Uterus (tissue), 4 donors: ENCODE results near the gene EDRF1. TPM values are rescaled to one million over a fixed set of nuclear protein-coding genes. Genes with fewer than 3 reads are reported as not detected.
"Not testable (repeated sequence)": the region's sequence is repeated elsewhere in the genome, so short reads cannot be mapped to it uniquely, and the experiment has no call there.

Source experiments
- DNase-seq, 2 donors: peaks; one replicate each; pipeline ENCODE4 v3.0.0-alpha.2; 2019 to 2020
- H3K27ac ChIP-seq, 2 donors: fragments of 200-600 bp; sonication (generic); 1 replicate in 1 of 2; 2 replicates in 1 of 2; pipeline ENCODE4 v1.5.1; 2016 to 2018
- H3K27me3 ChIP-seq, 2 donors: fragments of 200-600 bp; sonication (generic); one replicate each; pipeline ENCODE4 v1.5.1; 2018 to 2019; ENCODE audit warnings: control low read depth in 1 of 2
- H3K36me3 ChIP-seq, 2 donors: fragments of 200-600 bp; sonication (generic); one replicate each; pipeline ENCODE4 v1.5.1; 2019; ENCODE audit warnings: control low read depth in 1 of 2
- H3K4me1 ChIP-seq, 2 donors: fragments of 200-600 bp; sonication (generic); one replicate each; pipeline ENCODE4 v1.5.1; 2018 to 2019; ENCODE audit warnings: control low read depth in 1 of 2
- H3K4me3 ChIP-seq, 2 donors: fragments of 200-600 bp; sonication (generic); 1 replicate in 1 of 2; 2 replicates in 1 of 2; pipeline ENCODE4 v1.5.1; 2018 to 2019; ENCODE audit warnings: mild to moderate bottlenecking in 1 of 2
- H3K9me3 ChIP-seq, 2 donors: fragments of 200-600 bp; sonication (generic); one replicate each; pipeline ENCODE4 v1.5.1; 2019; ENCODE audit warnings: control low read depth in 1 of 2
- CTCF ChIP-seq, 4 experiments: fragments of 200-600 bp in 2 of 4; fragments of 450-650 bp in 2 of 4; sonication (generic) in 2 of 4; IDR thresholded peaks; one replicate each; pipeline ENCODE4 v1.5.1; 2016 to 2019; ENCODE audit warnings: antibody characterized with exemption in 4 of 4, mild to moderate bottlenecking in 2 of 4, moderate library complexity in 1 of 4
- POLR2A ChIP-seq, 2 donors: fragments of 450-650 bp; IDR thresholded peaks; one replicate each; pipeline ENCODE4 v1.6.1; 2016; ENCODE audit warnings: antibody characterized with exemption in 2 of 2, mild to moderate bottlenecking in 1 of 2, moderate library complexity in 1 of 2
- intact Hi-C: fragments of 100-400 bp; cut with DNase I; formaldehyde crosslinking; loops from one replicate; pipeline ENCODE4 v1.15.1; 2023; ENCODE audit warnings: low total_unique reads
- total RNA-seq, 4 donors: library from RNA; depleted of rRNA in 3 of 4; stranded (reverse); fragments of >200 nt in 3 of 4; gene quantifications; one replicate each; pipeline versions ENCODE4 v1.1.0 to v1.2.4, GENCODE V29; 2014 to 2023
- donor health status: DM: yes; HTN: yes; CAD: no.

The EDRF1 gene
- total RNA-seq, 4 donors from 2014 or later = 26.2 to 79.2 (median 47.9) TPM

- intact Hi-C loops = no loop called here
- Histone ChIP-seq H3K9me3 (no peaks in the 10 kb centered on the region), H3K27me3 (no peaks in the 10 kb centered on the region), H3K27ac (no peak overlapping the region), H3K4me3 (no peak overlapping the region), H3K4me1 (no peaks in the 10 kb centered on the region), H3K36me3 (no peaks in the 10 kb centered on the region)
- no peak for TF ChIP-seq CTCF (IDR thresholded peaks at IDR 0.05)
- TF ChIP-seq POLR2A (IDR thresholded peaks at IDR 0.05) = no peak
- no peak for DNase-seq
Observed at GRCh38 chr10:125692196-125692595, 27.3 kb upstream of the EDRF1 start.

GRCh38 chr10:125692601-125693523, 26.6 kb upstream of the EDRF1 start:
- H3K4me3 ChIP-seq = no peak overlapping the region
- TF ChIP-seq POLR2A (IDR thresholded peaks at IDR 0.05) (no peak), CTCF (IDR thresholded peaks at IDR 0.05) (no peak)
- intact Hi-C loops = no loop called here
- DNase-seq = no peak
- no peaks in the 10 kb centered on the region for H3K4me1 ChIP-seq
- no peaks in the 10 kb centered on the region for H3K27me3 ChIP-seq
- no peaks in the 10 kb centered on the region for H3K9me3 ChIP-seq
- no peak overlapping the region for H3K27ac ChIP-seq
- no peaks in the 10 kb centered on the region for H3K36me3 ChIP-seq

- H3K4me3 ChIP-seq = no peak overlapping the region
- no peaks in the 10 kb centered on the region for H3K4me1 ChIP-seq
- no peaks in the 10 kb centered on the region for H3K36me3 ChIP-seq
- intact Hi-C loops = no loop called here
- no peak for DNase-seq
- no peak overlapping the region for H3K27ac ChIP-seq
- TF ChIP-seq POLR2A (IDR thresholded peaks at IDR 0.05) = no peak
- no peak for TF ChIP-seq CTCF (IDR thresholded peaks at IDR 0.05)
- H3K9me3 ChIP-seq = no peaks in the 10 kb centered on the region
- no peaks in the 10 kb centered on the region for H3K27me3 ChIP-seq
Observed at GRCh38 chr10:125693524-125693847, 26.0 kb upstream of the EDRF1 start.

GRCh38 chr10:125694883-125695282, 24.6 kb upstream of the EDRF1 start:
- no peaks in the 10 kb centered on the region for H3K36me3 ChIP-seq
- intact Hi-C loops = no loop called here
- H3K9me3 ChIP-seq = no peaks in the 10 kb centered on the region
- no peak overlapping the region for H3K4me3 ChIP-seq
- H3K27ac ChIP-seq = no peak overlapping the region
- TF ChIP-seq CTCF (IDR thresholded peaks at IDR 0.05) (no peak), POLR2A (IDR thresholded peaks at IDR 0.05) (no peak)
- no peak for DNase-seq
- H3K4me1 ChIP-seq = no peaks in the 10 kb centered on the region
- H3K27me3 ChIP-seq = no peaks in the 10 kb centered on the region

- H3K9me3 ChIP-seq, H3K36me3 ChIP-seq, H3K4me1 ChIP-seq, H3K27ac ChIP-seq, DNase-seq, H3K4me3 ChIP-seq, intact Hi-C loops, H3K27me3 ChIP-seq: not testable (repeated sequence)
Observed at GRCh38 chr10:125696884-125697283, 22.6 kb upstream of the EDRF1 start.
